ELR (cell line): ENCODE measurements around the gene ATF1.
A peak's percentile ranks its signal among the peaks of the same experiment; 100 is the strongest.
"Not testable (repeated sequence)": the region's sequence is repeated elsewhere in the genome, so short reads cannot be mapped to it uniquely, and the experiment has no call there.

Source experiments
- DNase-seq: peaks from one replicate; pipeline ENCODE4 v3.0.0-alpha.2; 2015; ENCODE audit warnings: low read depth

The ATF1 gene

GRCh38 chr12:50799908-50800307 is 36.0 kb downstream of the ATF1 start:
- peak; percentile 31 for DNase-seq

GRCh38 chr12:50803230-50803875 is 39.5 kb downstream of the ATF1 start:
- peak; percentile 40 for DNase-seq

- no peak for DNase-seq
These were observed 42.3 kb downstream of the ATF1 start for GRCh38 chr12:50806176-50806575.

- not testable (repeated sequence) for DNase-seq
These were observed 45.2 kb downstream of the ATF1 start for GRCh38 chr12:50809131-50809530.

- not testable (repeated sequence) for DNase-seq
These were observed 51.0 kb downstream of the ATF1 start for GRCh38 chr12:50814921-50815320.

GRCh38 chr12:50820177-50820576 is 56.3 kb downstream of the ATF1 start:
- DNase-seq, result no peak

GRCh38 chr12:50822082-50822481 is 58.2 kb downstream of the ATF1 start:
- no peak for DNase-seq

- not testable (repeated sequence) for DNase-seq
These were observed 59.8 kb downstream of the ATF1 start for GRCh38 chr12:50823724-50824123.

- no peak for DNase-seq
These were observed 61.0 kb downstream of the ATF1 start for GRCh38 chr12:50824914-50825313.

- peak; percentile 81 for DNase-seq
These were observed 61.5 kb downstream of the ATF1 start for GRCh38 chr12:50825372-50825838.

- no peak for DNase-seq
These were observed 64.2 kb downstream of the ATF1 start for GRCh38 chr12:50828121-50828520.

GRCh38 chr12:50828886-50829285 is 65.0 kb downstream of the ATF1 start:
- DNase-seq, result no peak

- DNase-seq, result not testable (repeated sequence)
These were observed 69.9 kb downstream of the ATF1 start for GRCh38 chr12:50833801-50834200.

GRCh38 chr12:50839042-50839441 is 75.1 kb downstream of the ATF1 start:
- no peak for DNase-seq

GRCh38 chr12:50840809-50841487 is 77.0 kb downstream of the ATF1 start:
- DNase-seq, result no peak

- DNase-seq, result no peak
These were observed 78.0 kb downstream of the ATF1 start for GRCh38 chr12:50841716-50842531.

GRCh38 chr12:50842637-50843493 is 79.0 kb downstream of the ATF1 start, which contains the start of gene TMPRSS12:
Gene TMPRSS12, plus strand, starts transcription at chr12:50842926. Its CDS starts 39 bp downstream, at chr12:50842965.
- no peak for DNase-seq

- DNase-seq, result peak; percentile 15
These were observed 81.2 kb downstream of the ATF1 start for GRCh38 chr12:50845021-50845647.

GRCh38 chr12:50848963-50849362 is 85.1 kb downstream of the ATF1 start:
- DNase-seq, result no peak

- DNase-seq, result not testable (repeated sequence)
These were observed 91.3 kb downstream of the ATF1 start for GRCh38 chr12:50855218-50855617.

- not testable (repeated sequence) for DNase-seq
These were observed 91.8 kb downstream of the ATF1 start for GRCh38 chr12:50855679-50856078.
